ENCODE data around the gene UBASH3A.

GRCh38 chr21:42440187-42440792, 36.6 kb downstream of the UBASH3A start:
- no peak for TF ChIP-seq CTCF (IDR thresholded peaks at IDR 0.05 in 4 of 5, conservative IDR thresholded peaks at IDR 0.05 in 1 of 5)
- no peak for TF ChIP-seq POLR2A (IDR thresholded peaks at IDR 0.05)

Measured in gastrocnemius medialis (tissue), 4 donors.